A673 (cell line): ENCODE data around the gene NDUFAF3. TPM values are rescaled to one million over a fixed set of nuclear protein-coding genes. Genes with fewer than 3 reads are reported as not detected.

ENCODE experiments used
- BruUV-seq: library from RNA; stranded (reverse); fragments of 400-500 nt; replicated peaks from 2 replicates; lab custom pipeline; 2021; lab: Mats Ljungman, UMichigan
- CTCF ChIA-PET: fragments of 300-600 bp; sonication (Branson Sonifier 250); formaldehyde crosslinking; loops from one replicate; lab custom pipeline; 2022; ENCODE audit warnings: antibody characterized with exemption; lab: Charles Lee
- POLR2A ChIA-PET: fragments of 300-600 bp; sonication (Branson Sonifier 250); formaldehyde crosslinking; loops from one replicate; lab custom pipeline; 2022; ENCODE audit warnings: antibody characterized with exemption; ENCODE audit not compliant: low non-redundant PET; lab: Charles Lee
- DNase-seq: peaks from one replicate; pipeline ENCODE4 v3.0.0-alpha.2; 2015; ENCODE audit warnings: low spot score
- H3K27ac ChIP-seq: fragments of 200-600 bp; sonication (generic); 2 replicates; pipeline ENCODE4 v1.5.1; 2016; ENCODE audit warnings: mixed run types, low read depth, mild to moderate bottlenecking, mixed read lengths, antibody characterized with exemption, low read length; ENCODE audit not compliant: poor library complexity, severe bottlenecking
- H3K27me3 ChIP-seq: fragments of 200-600 bp; sonication (generic); replicated peaks from 2 replicates; pipeline ENCODE4 v1.6.1; 2017; ENCODE audit warnings: mixed run types, low read depth, mild to moderate bottlenecking, mixed read lengths, antibody characterized with exemption, low read length; ENCODE audit not compliant: insufficient read depth, poor library complexity
- H3K36me3 ChIP-seq: fragments of 200-600 bp; sonication (generic); 2 replicates; pipeline ENCODE4 v1.6.1; 2016; ENCODE audit warnings: mixed run types, mild to moderate bottlenecking, mixed read lengths, antibody characterized with exemption, low read length; ENCODE audit not compliant: insufficient read depth, poor library complexity, severe bottlenecking
- H3K4me1 ChIP-seq: fragments of 200-600 bp; sonication (generic); 2 replicates; pipeline ENCODE4 v1.6.1; 2017; ENCODE audit warnings: mixed run types, mild to moderate bottlenecking, mixed read lengths, antibody characterized with exemption, low read length; ENCODE audit not compliant: insufficient read depth, poor library complexity, severe bottlenecking
- H3K4me3 ChIP-seq: fragments of 200-600 bp; sonication (generic); 2 replicates; pipeline ENCODE4 v1.5.1; 2016; ENCODE audit warnings: low read depth, mixed run types, mild to moderate bottlenecking, mixed read lengths, low read length; ENCODE audit not compliant: poor library complexity, severe bottlenecking
- H3K9me3 ChIP-seq: fragments of 200-600 bp; sonication (generic); 2 replicates; pipeline ENCODE4 v1.6.1; 2016; ENCODE audit warnings: mixed run types, low read depth, mild to moderate bottlenecking, mixed read lengths, antibody characterized with exemption, low read length; ENCODE audit not compliant: poor library complexity, severe bottlenecking
- CTCF ChIP-seq: fragments of 300-800, 200-600 bp; sonication (generic); conservative IDR thresholded peaks from 2 replicates; pipeline ENCODE4 v1.5.1; 2017; ENCODE audit warnings: low read depth, mild to moderate bottlenecking, antibody characterized with exemption, low read length, moderate library complexity, mixed read lengths
- EZH2 ChIP-seq: fragments of 200-600 bp; sonication (generic); IDR thresholded peaks from 2 replicates; pipeline ENCODE4 v1.6.1; 2017; ENCODE audit warnings: borderline replicate concordance, low read depth, mild to moderate bottlenecking, mixed read lengths, antibody characterized with exemption, low read length; ENCODE audit not compliant: poor library complexity, severe bottlenecking
- intact Hi-C: fragments of 100-400 bp; cut with micrococcal nuclease; formaldehyde crosslinking; loops from one replicate; pipeline ENCODE4 v1.10.0; 2022; ENCODE audit not compliant: unreplicated experiment
- total RNA-seq: library from RNA; stranded (reverse); gene quantifications from 2 replicates; pipeline ENCODE4 v1.2.3, GENCODE V29; 2021

Gene NDUFAF3
- total RNA-seq, 1 experiment from 2014 or later = 36.6 TPM

GRCh38 chr3:49004352-49005302 lies 17.3 kb upstream of the NDUFAF3 start:
- BruUV-seq = no TSS peak
- DNase-seq = no peak
- intact Hi-C loops = no loop called here
- ChIA-PET CTCF (no interaction called here), POLR2A (no interaction called here)
- Histone ChIP-seq H3K27ac (no peak overlapping the region), H3K9me3 (no peaks in the 10 kb centered on the region), H3K4me1 (no peaks in the 10 kb centered on the region), H3K27me3 (no peaks in the 10 kb centered on the region), H3K4me3 (no peak overlapping the region), H3K36me3 (no peaks in the 10 kb centered on the region)
- TF ChIP-seq EZH2 = no peak
- no peak for TF ChIP-seq CTCF

- no peak for TF ChIP-seq CTCF
- no peak for TF ChIP-seq EZH2
- Histone ChIP-seq H3K36me3 (no peaks in the 10 kb centered on the region), H3K27me3 (no peaks in the 10 kb centered on the region), H3K4me1 (no peaks in the 10 kb centered on the region), H3K4me3 (no peak overlapping the region), H3K27ac (no peak overlapping the region), H3K9me3 (no peaks in the 10 kb centered on the region)
- intact Hi-C loops = no loop called here
- no peak for DNase-seq
- CTCF ChIA-PET = no interaction called here
- BruUV-seq = no TSS peak
- POLR2A ChIA-PET = no interaction called here
These were observed 16.6 kb upstream of the NDUFAF3 start for GRCh38 chr3:49005303-49005680.

GRCh38 chr3:49005998-49006397 lies 15.9 kb upstream of the NDUFAF3 start:
- TF ChIP-seq EZH2 (no peak), CTCF (no peak)
- no peaks in the 10 kb centered on the region for H3K4me1 ChIP-seq
- ChIA-PET POLR2A (no interaction called here), CTCF (no interaction called here)
- H3K27ac ChIP-seq = no peak overlapping the region
- DNase-seq = no peak
- BruUV-seq = no TSS peak
- intact Hi-C loops = no loop called here
- no peak overlapping the region for H3K4me3 ChIP-seq
- no peaks in the 10 kb centered on the region for H3K27me3 ChIP-seq
- no peaks in the 10 kb centered on the region for H3K9me3 ChIP-seq
- H3K36me3 ChIP-seq = no peaks in the 10 kb centered on the region
